ENCODE results near the gene CTXN2. TPM values are rescaled to one million over a fixed set of nuclear protein-coding genes. Genes with fewer than 3 reads are reported as not detected.

CTXN2 gene
- total RNA-seq, 1 experiment from 2014 or later = 0.11 TPM

DNA sequence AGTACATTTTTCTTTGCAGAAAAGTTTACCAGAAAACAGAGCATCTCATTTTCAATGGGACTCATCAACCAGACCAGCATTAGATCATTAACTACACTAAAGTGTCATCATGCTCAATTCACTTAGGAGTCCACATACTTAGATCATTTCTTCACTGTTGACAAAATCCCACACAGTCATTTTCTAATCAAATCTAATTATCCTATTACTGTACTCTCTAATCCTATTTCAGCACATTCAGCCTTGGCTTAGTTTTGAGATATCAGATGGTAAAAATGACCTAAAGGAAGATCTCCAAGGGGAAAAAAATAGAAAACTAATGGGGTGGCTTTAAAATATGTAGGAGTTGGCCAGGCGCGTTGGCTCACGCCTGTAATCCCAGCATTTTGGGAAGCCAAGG lies 5.2 kb upstream of the CTXN2 start:
- no peak overlapping the region for H3K23ac ChIP-seq (ENCODE audit: insufficient read length, low read depth, low read length)
- no peak overlapping the region for H3K14ac ChIP-seq (ENCODE audit: insufficient read depth, low read length)
- H3K18ac ChIP-seq (ENCODE audit: insufficient read length, low read depth, low read length) = no peak overlapping the region
- no peak overlapping the region for H2BK15ac ChIP-seq (ENCODE audit: low read depth, low read length)
- no peak overlapping the region for H4K5ac ChIP-seq (ENCODE audit: insufficient read length, low read depth, low read length)
- no peak overlapping the region for H4K91ac ChIP-seq (ENCODE audit: insufficient read length, low read depth, low read length)
- H3K27me3 ChIP-seq (ENCODE audit: insufficient read depth, low read length) = no peaks in the 10 kb centered on the region
- no peak overlapping the region for H3K27ac Mint-ChIP-seq
- peaks cover 4% of the 10 kb centered on the region for H3K23me2 ChIP-seq (ENCODE audit: insufficient read length, low read depth, low read length, poor library complexity, severe bottlenecking)
- no peak overlapping the region for H3K9ac ChIP-seq (ENCODE audit: extremely low read depth, insufficient read length, low read length)
- WGBS (ENCODE audit: extremely low coverage, insufficient read length, low lambda C conversion rate) = no CpG with 5 or more reads among the region's 3 CpGs
- no peaks in the 10 kb centered on the region for H3K36me3 Mint-ChIP-seq (ENCODE audit: insufficient read depth in 1 of 3, low read depth in 3 of 3)
- no peak overlapping the region for H3K56ac ChIP-seq (ENCODE audit: insufficient read length, low read depth, low read length)
- H3K79me2 ChIP-seq (ENCODE audit: insufficient read depth, low read length) = no peaks in the 10 kb centered on the region
- no peak for DNase-seq
- H3K79me1 ChIP-seq (ENCODE audit: insufficient read depth, low read depth, low read length, poor library complexity, severe bottlenecking) = no peaks in the 10 kb centered on the region
- H3K4me2 ChIP-seq (ENCODE audit: insufficient read depth, insufficient read length, low read length) = no peak overlapping the region
- no peak overlapping the region for H2BK120ac ChIP-seq (ENCODE audit: low read depth, low read length, poor library complexity, severe bottlenecking)
- H3K4me3 Mint-ChIP-seq = no peak overlapping the region
- no peaks in the 10 kb centered on the region for H3K9me3 ChIP-seq (ENCODE audit: control insufficient read depth, low read depth, low read length)
- no peak overlapping the region for H2BK20ac ChIP-seq (ENCODE audit: low read depth, low read length, poor library complexity, severe bottlenecking)
- H3K9me3 Mint-ChIP-seq = no peaks in the 10 kb centered on the region; a peak in 1 of 5 replicates
- H3T11ph ChIP-seq (ENCODE audit: low read length) = no peak overlapping the region
- H3K4me1 Mint-ChIP-seq = peaks cover 7 to 8% of the 10 kb centered on the region in 2 experiments
- H2AFZ ChIP-seq (ENCODE audit: low read length) = no peak overlapping the region
- no peak overlapping the region for H3K4ac ChIP-seq (ENCODE audit: low read depth, low read length)
- TF ChIP-seq, protein P1, sequence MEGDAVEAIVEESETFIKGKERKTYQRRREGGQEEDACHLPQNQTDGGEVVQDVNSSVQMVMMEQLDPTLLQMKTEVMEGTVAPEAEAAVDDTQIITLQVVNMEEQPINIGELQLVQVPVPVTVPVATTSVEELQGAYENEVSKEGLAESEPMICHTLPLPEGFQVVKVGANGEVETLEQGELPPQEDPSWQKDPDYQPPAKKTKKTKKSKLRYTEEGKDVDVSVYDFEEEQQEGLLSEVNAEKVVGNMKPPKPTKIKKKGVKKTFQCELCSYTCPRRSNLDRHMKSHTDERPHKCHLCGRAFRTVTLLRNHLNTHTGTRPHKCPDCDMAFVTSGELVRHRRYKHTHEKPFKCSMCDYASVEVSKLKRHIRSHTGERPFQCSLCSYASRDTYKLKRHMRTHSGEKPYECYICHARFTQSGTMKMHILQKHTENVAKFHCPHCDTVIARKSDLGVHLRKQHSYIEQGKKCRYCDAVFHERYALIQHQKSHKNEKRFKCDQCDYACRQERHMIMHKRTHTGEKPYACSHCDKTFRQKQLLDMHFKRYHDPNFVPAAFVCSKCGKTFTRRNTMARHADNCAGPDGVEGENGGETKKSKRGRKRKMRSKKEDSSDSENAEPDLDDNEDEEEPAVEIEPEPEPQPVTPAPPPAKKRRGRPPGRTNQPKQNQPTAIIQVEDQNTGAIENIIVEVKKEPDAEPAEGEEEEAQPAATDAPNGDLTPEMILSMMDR (conservative IDR thresholded peaks at IDR 0.05) = no peak
- H3K27me3 Mint-ChIP-seq (ENCODE audit: low read depth) = no peaks in the 10 kb centered on the region
- no peak overlapping the region for H4K8ac ChIP-seq (replicated peaks; ENCODE audit: insufficient read length, low read depth, low read length)
- no peak overlapping the region for H2AK5ac ChIP-seq (ENCODE audit: insufficient read length, low read length)
- H2BK12ac ChIP-seq (ENCODE audit: insufficient read length, low read depth, low read length) = no peak overlapping the region
- no peak overlapping the region for H2BK5ac ChIP-seq (ENCODE audit: insufficient read length, low read length)
- H3K27ac ChIP-seq (ENCODE audit: insufficient read length, low read depth, low read length) = no peak overlapping the region
- no peaks in the 10 kb centered on the region; the same call in 1 of the 2 replicates for H3K4me1 ChIP-seq (ENCODE audit: insufficient read depth, low read length)
- no peaks in the 10 kb centered on the region for H4K20me1 ChIP-seq (ENCODE audit: control insufficient read depth, insufficient read depth, insufficient read length)
